ENCODE measurements around the gene BCL2L1. TPM values are rescaled to one million over a fixed set of nuclear protein-coding genes. Genes with fewer than 3 reads are reported as not detected.

BCL2L1 gene
- total RNA-seq, 2 donors from 2014 or later = 60.3 to 89.5 TPM

- no peaks in the 10 kb centered on the region for H3K9me3 Mint-ChIP-seq
- Histone ChIP-seq H3K27me3 (ENCODE audit: control insufficient read depth, insufficient read depth, low read length, poor library complexity, severe bottlenecking) (no peaks in the 10 kb centered on the region), H3K9me3 (ENCODE audit: control insufficient read depth, low read length) (no peaks in the 10 kb centered on the region), H3K4me1 (ENCODE audit: control insufficient read depth, insufficient read depth, low read length) (peaks cover 5% of the 10 kb centered on the region), H3K36me3 (ENCODE audit: control insufficient read depth, insufficient read depth, low read length) (peaks cover 39% of the 10 kb centered on the region), H3K4me3 (ENCODE audit: low read length) (no peak overlapping the region), H3K9ac (ENCODE audit: extremely low read depth, low read length, poor library complexity, severe bottlenecking) (no peak overlapping the region), H3K27ac (ENCODE audit: low read depth, low read length) (no peak overlapping the region)
- peak overlapping the region; percentile 17 for H3K27ac Mint-ChIP-seq
- H3K4me3 Mint-ChIP-seq = no peak overlapping the region
- DNase-seq = no peak
- 93 to 94% methylated on average over 12 to 15 of the region's 15 CpGs for WGBS, 2 experiments (ENCODE audit: insufficient coverage in 1 of 2, insufficient read length in 1 of 2)
- peaks cover 47% of the 10 kb centered on the region for H3K4me1 Mint-ChIP-seq
- TF ChIP-seq, protein P1, sequence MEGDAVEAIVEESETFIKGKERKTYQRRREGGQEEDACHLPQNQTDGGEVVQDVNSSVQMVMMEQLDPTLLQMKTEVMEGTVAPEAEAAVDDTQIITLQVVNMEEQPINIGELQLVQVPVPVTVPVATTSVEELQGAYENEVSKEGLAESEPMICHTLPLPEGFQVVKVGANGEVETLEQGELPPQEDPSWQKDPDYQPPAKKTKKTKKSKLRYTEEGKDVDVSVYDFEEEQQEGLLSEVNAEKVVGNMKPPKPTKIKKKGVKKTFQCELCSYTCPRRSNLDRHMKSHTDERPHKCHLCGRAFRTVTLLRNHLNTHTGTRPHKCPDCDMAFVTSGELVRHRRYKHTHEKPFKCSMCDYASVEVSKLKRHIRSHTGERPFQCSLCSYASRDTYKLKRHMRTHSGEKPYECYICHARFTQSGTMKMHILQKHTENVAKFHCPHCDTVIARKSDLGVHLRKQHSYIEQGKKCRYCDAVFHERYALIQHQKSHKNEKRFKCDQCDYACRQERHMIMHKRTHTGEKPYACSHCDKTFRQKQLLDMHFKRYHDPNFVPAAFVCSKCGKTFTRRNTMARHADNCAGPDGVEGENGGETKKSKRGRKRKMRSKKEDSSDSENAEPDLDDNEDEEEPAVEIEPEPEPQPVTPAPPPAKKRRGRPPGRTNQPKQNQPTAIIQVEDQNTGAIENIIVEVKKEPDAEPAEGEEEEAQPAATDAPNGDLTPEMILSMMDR (conservative IDR thresholded peaks at IDR 0.05) = no peak
- no peaks in the 10 kb centered on the region for H3K27me3 Mint-ChIP-seq (ENCODE audit: insufficient read depth)
- peaks cover 47% of the 10 kb centered on the region for H3K36me3 Mint-ChIP-seq (ENCODE audit: low read depth)
These were observed 55.1 kb downstream of the BCL2L1 start for GRCh38 chr20:31667315-31668285.

DNA sequence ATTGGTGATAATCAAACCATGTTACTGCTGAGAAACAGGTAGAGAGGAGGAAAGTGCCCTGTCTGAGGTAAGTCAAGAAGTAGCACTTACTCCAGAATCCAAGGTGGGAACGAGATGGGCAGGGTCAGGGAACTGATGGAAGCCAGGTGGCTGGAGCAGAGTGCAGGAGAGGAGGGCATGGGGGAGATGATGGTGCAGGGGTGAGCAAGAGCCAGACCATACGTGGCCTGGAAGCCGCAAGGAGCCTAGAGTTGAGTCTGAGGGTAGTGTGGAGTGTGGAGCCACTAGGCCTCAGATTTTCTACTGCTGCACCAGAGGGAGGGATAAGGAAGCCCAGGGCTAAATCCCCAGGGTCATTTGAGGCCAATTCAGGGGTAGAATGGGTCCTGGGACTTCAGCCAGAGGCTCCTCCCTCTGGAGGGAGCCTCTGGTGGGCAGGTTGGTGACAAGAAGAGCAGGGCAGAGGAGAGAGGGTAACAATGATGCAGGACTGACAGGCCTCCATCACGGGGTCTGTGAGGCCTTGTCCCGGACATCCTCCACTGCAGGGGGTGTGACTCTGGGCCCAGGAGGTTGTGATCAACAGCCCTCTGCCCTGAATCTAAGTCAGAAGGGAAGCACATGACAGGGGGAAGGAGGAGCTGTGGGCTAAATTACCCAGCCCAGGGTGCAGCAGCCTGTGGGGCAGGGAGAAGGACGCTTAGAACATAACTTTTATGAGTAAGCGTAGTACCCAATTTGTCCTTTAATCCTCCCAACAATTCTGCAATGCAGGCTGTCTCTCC is 56.2 kb downstream of the BCL2L1 start:
- Mint-ChIP-seq H3K27me3 (ENCODE audit: insufficient read depth) (no peaks in the 10 kb centered on the region), H3K9me3 (no peaks in the 10 kb centered on the region), H3K4me1 (peaks cover 56% of the 10 kb centered on the region), H3K36me3 (ENCODE audit: low read depth) (peaks cover 44% of the 10 kb centered on the region), H3K4me3 (no peak overlapping the region), H3K27ac (peak overlapping the region; percentile 48)
- 92 to 96% methylated on average over 3 to 7 of the region's 7 CpGs for WGBS, 2 experiments (ENCODE audit: insufficient coverage in 1 of 2, insufficient read length in 1 of 2)
- Histone ChIP-seq H3K4me1 (ENCODE audit: control insufficient read depth, insufficient read depth, low read length) (peaks cover 5% of the 10 kb centered on the region), H3K4me3 (ENCODE audit: low read length) (no peak overlapping the region), H3K9ac (ENCODE audit: extremely low read depth, low read length, poor library complexity, severe bottlenecking) (no peak overlapping the region), H3K36me3 (ENCODE audit: control insufficient read depth, insufficient read depth, low read length) (peaks cover 34% of the 10 kb centered on the region), H3K27ac (ENCODE audit: low read depth, low read length) (no peak overlapping the region), H3K9me3 (ENCODE audit: control insufficient read depth, low read length) (no peaks in the 10 kb centered on the region), H3K27me3 (ENCODE audit: control insufficient read depth, insufficient read depth, low read length, poor library complexity, severe bottlenecking) (no peaks in the 10 kb centered on the region)
- peak; percentile 66 for DNase-seq
- TF ChIP-seq, protein P1 (conservative IDR thresholded peaks at IDR 0.05) = no peak

GRCh38 chr20:31665753-31666152 is 56.9 kb downstream of the BCL2L1 start:
- WGBS, 2 experiments (ENCODE audit: insufficient coverage in 1 of 2, insufficient read length in 1 of 2) = 95% methylated on average over 7 to 10 of the region's 10 CpGs

More at GRCh38 chr20:31665753-31666152, 56.9 kb downstream of the BCL2L1 start:
- TF ChIP-seq, protein P1 (conservative IDR thresholded peaks at IDR 0.05) = no peak
- Mint-ChIP-seq H3K27me3 (ENCODE audit: insufficient read depth) (no peaks in the 10 kb centered on the region), H3K36me3 (ENCODE audit: low read depth) (peaks cover 44% of the 10 kb centered on the region), H3K4me1 (peaks cover 53% of the 10 kb centered on the region), H3K9me3 (no peaks in the 10 kb centered on the region), H3K27ac (no peak overlapping the region), H3K4me3 (no peak overlapping the region)
- Histone ChIP-seq H3K27ac (ENCODE audit: low read depth, low read length) (no peak overlapping the region), H3K9me3 (ENCODE audit: control insufficient read depth, low read length) (no peaks in the 10 kb centered on the region), H3K36me3 (ENCODE audit: control insufficient read depth, insufficient read depth, low read length) (peaks cover 27% of the 10 kb centered on the region), H3K27me3 (ENCODE audit: control insufficient read depth, insufficient read depth, low read length, poor library complexity, severe bottlenecking) (no peaks in the 10 kb centered on the region), H3K4me1 (ENCODE audit: control insufficient read depth, insufficient read depth, low read length) (peaks cover 5% of the 10 kb centered on the region), H3K4me3 (ENCODE audit: low read length) (no peak overlapping the region), H3K9ac (ENCODE audit: extremely low read depth, low read length, poor library complexity, severe bottlenecking) (no peak overlapping the region)
- DNase-seq = no peak

Data from endodermal cell (in vitro differentiated cells).